KMS-11 (cell line): ENCODE measurements around the gene RAD51B.
A peak's percentile ranks its signal among the peaks of the same experiment; 100 is the strongest.

Source experiments
- H2AFZ ChIP-seq: fragments of 200-600 bp; sonication (generic); 2 replicates; pipeline ENCODE4 v1.6.1; 2016; ENCODE audit warnings: antibody characterized with exemption, mixed run types, low read depth
- H3K27ac ChIP-seq: fragments of 200-600 bp; sonication (generic); 2 replicates; pipeline ENCODE4 v1.6.1; 2016; ENCODE audit warnings: mild to moderate bottlenecking, mixed run types
- H3K27me3 ChIP-seq: fragments of 200-600 bp; sonication (generic); 2 replicates; pipeline ENCODE4 v1.6.1; 2017; ENCODE audit warnings: mild to moderate bottlenecking, low read depth, mixed run types, moderate library complexity; ENCODE audit not compliant: insufficient read depth
- H3K36me3 ChIP-seq: fragments of 200-600 bp; sonication (generic); 2 replicates; pipeline ENCODE4 v1.6.1; 2017; ENCODE audit warnings: mild to moderate bottlenecking, mixed run types; ENCODE audit not compliant: insufficient read depth
- H3K4me1 ChIP-seq: fragments of 200-600 bp; sonication (generic); 2 replicates; pipeline ENCODE4 v1.6.1; 2016; ENCODE audit warnings: mild to moderate bottlenecking, low read depth, mixed run types; ENCODE audit not compliant: poor library complexity, severe bottlenecking
- H3K4me2 ChIP-seq: fragments of 200-600 bp; sonication (generic); 2 replicates; pipeline ENCODE4 v1.7.0; 2016; ENCODE audit warnings: mild to moderate bottlenecking, mixed run types
- H3K4me3 ChIP-seq: fragments of 200-600 bp; sonication (generic); IDR thresholded peaks from 2 replicates; pipeline ENCODE4 v1.6.1; 2017; ENCODE audit warnings: low read depth, low read length, mixed read lengths; ENCODE audit not compliant: insufficient read depth
- H3K79me2 ChIP-seq: fragments of 200-600 bp; sonication (generic); 2 replicates; pipeline ENCODE4 v1.6.1; 2016; ENCODE audit warnings: low read depth, mixed run types; ENCODE audit not compliant: insufficient read depth
- H3K9ac ChIP-seq: fragments of 200-600 bp; sonication (generic); 2 replicates; pipeline ENCODE4 v1.6.1; 2016; ENCODE audit warnings: mild to moderate bottlenecking, mixed run types
- H4K20me1 ChIP-seq: fragments of 200-600 bp; sonication (generic); 2 replicates; pipeline ENCODE4 v1.6.1; 2016; ENCODE audit warnings: mild to moderate bottlenecking, mixed run types; ENCODE audit not compliant: insufficient read depth
- TF ChIP-seq, protein P1 (sequence below): fragments of 200-600 bp; sonication (generic); conservative IDR thresholded peaks from 2 replicates; pipeline ENCODE4 v1.6.1; 2017; ENCODE audit warnings: low read depth, mild to moderate bottlenecking, antibody characterized with exemption, low read length, moderate library complexity, mixed read lengths

Gene RAD51B

DNA sequence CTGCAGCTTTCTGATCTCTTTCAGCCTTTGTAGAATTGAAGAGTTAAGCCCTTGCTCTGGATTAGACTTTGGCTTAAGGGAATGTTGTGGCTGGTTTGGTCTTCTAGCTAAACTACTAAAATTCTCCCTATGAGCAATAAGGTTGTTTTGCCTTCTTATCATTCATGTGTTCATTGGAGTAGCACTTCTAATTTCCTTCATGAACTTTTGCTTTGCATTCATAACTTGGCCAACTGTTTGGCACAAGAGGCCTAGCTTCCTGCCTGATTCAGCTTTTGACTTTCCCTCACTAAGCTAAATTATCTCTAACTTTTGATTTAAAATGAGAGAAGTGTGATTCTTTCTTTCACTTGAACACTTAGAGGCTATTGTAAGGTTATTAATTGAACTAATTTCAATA is 384.3 kb downstream of the RAD51B start:
- Histone ChIP-seq H3K4me1 (peaks cover 19% of the 10 kb centered on the region), H3K4me3 (no peak overlapping the region), H3K9ac (no peak overlapping the region), H4K20me1 (no peaks in the 10 kb centered on the region), H3K4me2 (no peak overlapping the region), H3K27me3 (no peaks in the 10 kb centered on the region), H3K79me2 (no peaks in the 10 kb centered on the region), H2AFZ (no peak overlapping the region), H3K27ac (no peak overlapping the region), H3K36me3 (no peaks in the 10 kb centered on the region)
- TF ChIP-seq, protein P1, sequence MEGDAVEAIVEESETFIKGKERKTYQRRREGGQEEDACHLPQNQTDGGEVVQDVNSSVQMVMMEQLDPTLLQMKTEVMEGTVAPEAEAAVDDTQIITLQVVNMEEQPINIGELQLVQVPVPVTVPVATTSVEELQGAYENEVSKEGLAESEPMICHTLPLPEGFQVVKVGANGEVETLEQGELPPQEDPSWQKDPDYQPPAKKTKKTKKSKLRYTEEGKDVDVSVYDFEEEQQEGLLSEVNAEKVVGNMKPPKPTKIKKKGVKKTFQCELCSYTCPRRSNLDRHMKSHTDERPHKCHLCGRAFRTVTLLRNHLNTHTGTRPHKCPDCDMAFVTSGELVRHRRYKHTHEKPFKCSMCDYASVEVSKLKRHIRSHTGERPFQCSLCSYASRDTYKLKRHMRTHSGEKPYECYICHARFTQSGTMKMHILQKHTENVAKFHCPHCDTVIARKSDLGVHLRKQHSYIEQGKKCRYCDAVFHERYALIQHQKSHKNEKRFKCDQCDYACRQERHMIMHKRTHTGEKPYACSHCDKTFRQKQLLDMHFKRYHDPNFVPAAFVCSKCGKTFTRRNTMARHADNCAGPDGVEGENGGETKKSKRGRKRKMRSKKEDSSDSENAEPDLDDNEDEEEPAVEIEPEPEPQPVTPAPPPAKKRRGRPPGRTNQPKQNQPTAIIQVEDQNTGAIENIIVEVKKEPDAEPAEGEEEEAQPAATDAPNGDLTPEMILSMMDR = no peak

DNA sequence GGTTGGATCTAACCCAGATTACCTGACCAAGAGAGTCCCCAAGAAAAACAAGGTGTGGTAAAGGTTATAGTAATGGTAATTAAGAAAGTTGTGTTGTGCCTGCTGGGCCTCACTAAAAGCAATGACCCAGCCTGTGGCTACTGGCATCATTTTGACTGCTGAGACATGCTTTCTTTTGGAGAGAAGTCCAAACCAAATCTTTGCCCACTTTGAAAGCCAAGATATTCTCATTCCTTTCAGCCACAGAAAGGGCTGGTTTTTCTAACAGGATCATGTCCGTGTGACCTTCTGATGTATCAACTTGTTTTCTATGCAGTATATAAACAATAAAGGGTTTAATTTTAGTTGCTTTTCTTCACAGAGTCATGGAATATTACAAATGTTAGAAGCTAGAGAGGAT is 388.6 kb downstream of the RAD51B start:
- peaks cover 61% of the 10 kb centered on the region for H3K4me1 ChIP-seq
- no peaks in the 10 kb centered on the region for H3K27me3 ChIP-seq
- no peak overlapping the region for H2AFZ ChIP-seq
- TF ChIP-seq, protein P1 = no peak
- no peaks in the 10 kb centered on the region for H3K79me2 ChIP-seq
- no peaks in the 10 kb centered on the region for H3K36me3 ChIP-seq
- H3K4me2 ChIP-seq = peak overlapping the region; percentile 84; the same call in 1 of the 2 replicates
- no peak overlapping the region for H3K4me3 ChIP-seq
- H3K9ac ChIP-seq = no peak overlapping the region
- H3K27ac ChIP-seq = no peak overlapping the region
- H4K20me1 ChIP-seq = no peaks in the 10 kb centered on the region

DNA sequence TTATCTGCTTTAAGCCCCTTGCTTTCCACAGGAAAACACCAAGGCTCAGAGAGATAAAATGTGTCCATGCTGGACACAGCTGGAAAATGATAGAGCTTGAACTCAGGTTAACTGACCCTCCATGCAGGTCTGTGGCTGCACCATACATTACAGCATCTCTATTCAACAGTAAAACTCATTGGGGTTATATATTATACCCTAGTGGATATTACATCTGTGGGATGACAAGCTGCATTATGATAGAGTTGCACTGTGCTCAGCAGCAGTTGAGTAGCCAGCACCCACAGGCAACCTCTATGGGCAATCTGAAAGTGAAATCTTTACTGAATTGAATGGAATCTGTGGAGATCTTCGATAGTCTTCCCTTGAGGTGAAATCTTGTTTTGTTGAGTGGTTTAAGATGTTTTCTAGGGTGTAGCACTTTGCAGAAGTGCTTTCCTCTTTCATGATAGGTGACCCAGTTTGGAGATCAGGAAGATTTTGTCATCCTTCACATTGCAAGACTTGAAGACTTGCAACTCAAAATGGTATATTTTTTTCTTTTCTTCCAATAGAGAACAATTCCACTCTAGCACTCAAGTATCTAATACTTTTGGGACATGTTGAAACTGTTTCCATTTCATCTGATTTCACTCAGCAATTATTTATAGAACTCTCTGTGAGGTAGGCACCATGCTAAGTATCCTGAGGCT is 389.2 kb downstream of the RAD51B start:
- H3K79me2 ChIP-seq = no peaks in the 10 kb centered on the region
- peaks cover 62% of the 10 kb centered on the region for H3K4me1 ChIP-seq
- no peaks in the 10 kb centered on the region for H3K27me3 ChIP-seq
- TF ChIP-seq, protein P1 = no peak
- no peak overlapping the region for H3K9ac ChIP-seq
- H3K36me3 ChIP-seq = no peaks in the 10 kb centered on the region
- H2AFZ ChIP-seq = no peak overlapping the region
- no peak overlapping the region for H3K27ac ChIP-seq
- no peaks in the 10 kb centered on the region for H4K20me1 ChIP-seq
- H3K4me2 ChIP-seq = peak overlapping the region; percentile 84
- H3K4me3 ChIP-seq = no peak overlapping the region

DNA sequence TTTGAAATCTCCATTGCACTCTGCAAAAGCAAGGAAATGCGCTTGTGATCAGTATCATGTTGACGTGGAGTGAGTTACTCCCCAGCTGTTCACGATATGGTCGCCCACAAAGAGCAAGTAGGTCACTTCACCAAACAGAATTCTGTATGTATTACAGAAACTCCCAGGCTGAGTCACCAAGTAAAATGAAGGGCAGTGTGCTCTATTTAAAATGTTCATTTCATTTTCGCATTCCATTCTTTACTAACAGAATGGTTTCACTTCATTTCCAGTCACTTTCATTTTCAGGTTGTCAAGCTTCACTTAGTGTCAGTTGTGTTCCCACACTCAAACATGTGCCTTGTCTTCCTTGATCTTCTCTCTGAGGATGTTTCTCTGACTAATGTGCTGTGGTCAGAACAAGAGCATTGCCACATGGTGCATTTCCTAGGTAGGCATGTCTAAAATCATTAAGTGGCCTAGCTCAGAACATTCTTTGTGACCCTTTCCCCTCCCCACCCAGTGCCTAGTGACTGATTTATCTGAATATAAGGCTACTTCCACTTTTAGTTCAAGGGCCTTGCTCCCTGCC is 391.2 kb downstream of the RAD51B start:
- peak overlapping the region; percentile 11; the same call in 1 of the 2 replicates for H3K9ac ChIP-seq
- H3K79me2 ChIP-seq = no peaks in the 10 kb centered on the region
- H3K4me2 ChIP-seq = peak overlapping the region; percentile 84
- peaks cover 76% of the 10 kb centered on the region for H3K4me1 ChIP-seq
- H3K4me3 ChIP-seq = no peak overlapping the region
- no peak overlapping the region for H2AFZ ChIP-seq
- H3K27me3 ChIP-seq = no peaks in the 10 kb centered on the region
- TF ChIP-seq, protein P1 = no peak
- no peaks in the 10 kb centered on the region for H3K36me3 ChIP-seq
- peak overlapping the region; percentile 63 for H3K27ac ChIP-seq
- no peaks in the 10 kb centered on the region for H4K20me1 ChIP-seq
